Cardiac fibroblast (primary cell): ENCODE measurements around the gene SORBS2.

Experiments
- DNase-seq, 2 donors: peaks; one replicate each; pipeline versions ENCODE4 v3.0.0 to v3.0.0-alpha.2; 2010; ENCODE audit warnings: low read depth in 2 of 2
- H3K4me3 ChIP-seq, 2 donors: replicated peaks in 1 of 2; 1 replicate in 1 of 2; 2 replicates in 1 of 2; pipeline ENCODE4 v1.5.1; 2011; ENCODE audit warnings: low read depth in 2 of 2, low read length in 2 of 2, mild to moderate bottlenecking in 2 of 2, moderate library complexity in 1 of 2
- TF ChIP-seq, protein P1 (sequence below): IDR thresholded peaks from one replicate; pipeline ENCODE4 v1.5.1; 2011; ENCODE audit warnings: low read depth, mild to moderate bottlenecking, low read length, inconsistent platforms

Gene SORBS2

DNA sequence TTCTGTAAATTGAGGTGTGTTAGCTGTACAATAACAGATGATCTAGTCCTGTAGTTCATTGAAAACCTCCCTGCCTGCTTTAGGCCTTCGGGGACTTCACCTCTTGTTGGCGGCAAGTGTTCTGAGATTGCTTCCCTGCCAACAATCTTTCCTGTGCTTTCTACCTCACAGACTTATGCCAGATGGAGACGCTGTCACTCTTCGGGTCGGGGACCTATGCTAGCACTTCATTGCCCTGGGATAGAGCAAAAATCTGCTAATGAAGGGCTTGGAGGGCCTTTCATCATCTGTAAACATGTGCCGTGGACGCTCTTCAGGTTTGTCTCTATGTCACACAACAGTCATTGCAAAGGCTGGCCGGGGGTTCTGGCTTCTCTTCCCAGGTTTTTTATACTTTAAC, 272.0 kb downstream of the SORBS2 start:
- no peak for DNase-seq
- no peak overlapping the region for H3K4me3 ChIP-seq
- TF ChIP-seq, protein P1, sequence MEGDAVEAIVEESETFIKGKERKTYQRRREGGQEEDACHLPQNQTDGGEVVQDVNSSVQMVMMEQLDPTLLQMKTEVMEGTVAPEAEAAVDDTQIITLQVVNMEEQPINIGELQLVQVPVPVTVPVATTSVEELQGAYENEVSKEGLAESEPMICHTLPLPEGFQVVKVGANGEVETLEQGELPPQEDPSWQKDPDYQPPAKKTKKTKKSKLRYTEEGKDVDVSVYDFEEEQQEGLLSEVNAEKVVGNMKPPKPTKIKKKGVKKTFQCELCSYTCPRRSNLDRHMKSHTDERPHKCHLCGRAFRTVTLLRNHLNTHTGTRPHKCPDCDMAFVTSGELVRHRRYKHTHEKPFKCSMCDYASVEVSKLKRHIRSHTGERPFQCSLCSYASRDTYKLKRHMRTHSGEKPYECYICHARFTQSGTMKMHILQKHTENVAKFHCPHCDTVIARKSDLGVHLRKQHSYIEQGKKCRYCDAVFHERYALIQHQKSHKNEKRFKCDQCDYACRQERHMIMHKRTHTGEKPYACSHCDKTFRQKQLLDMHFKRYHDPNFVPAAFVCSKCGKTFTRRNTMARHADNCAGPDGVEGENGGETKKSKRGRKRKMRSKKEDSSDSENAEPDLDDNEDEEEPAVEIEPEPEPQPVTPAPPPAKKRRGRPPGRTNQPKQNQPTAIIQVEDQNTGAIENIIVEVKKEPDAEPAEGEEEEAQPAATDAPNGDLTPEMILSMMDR: no peak

DNA sequence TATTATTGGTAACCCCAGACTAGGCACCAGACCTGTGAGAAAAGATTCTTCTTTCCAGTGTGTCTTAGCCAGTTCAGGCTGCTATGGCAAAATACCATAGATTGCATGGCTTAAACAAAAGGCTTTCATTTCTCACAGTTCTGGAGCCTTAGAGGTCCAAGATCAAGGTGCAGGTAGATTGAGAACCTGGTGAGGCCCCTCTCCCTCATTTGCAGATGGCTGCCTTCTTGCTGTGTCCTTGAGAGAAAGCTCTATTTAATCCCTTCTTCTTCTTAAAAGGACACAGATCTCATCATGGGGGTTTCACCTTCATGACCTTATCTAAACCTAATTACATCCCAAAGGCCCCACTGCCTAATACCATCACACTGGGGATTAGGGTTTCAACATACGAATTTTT, 273.2 kb downstream of the SORBS2 start:
- TF ChIP-seq, protein P1: no peak

DNA sequence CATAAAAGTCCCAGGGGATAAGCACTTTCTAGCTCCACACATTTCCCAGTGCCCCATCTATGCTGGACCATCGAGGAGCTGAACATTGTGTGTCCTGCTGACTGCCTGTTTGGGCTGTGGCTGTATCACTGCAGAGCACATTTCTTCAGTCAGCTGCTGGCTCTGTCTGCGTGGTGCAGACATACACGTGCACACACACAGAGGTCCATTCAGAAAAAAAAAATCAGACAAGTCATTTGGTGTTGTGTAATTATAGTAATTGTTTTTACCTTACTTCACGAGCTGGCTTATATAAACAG, 275.6 kb downstream of the SORBS2 start:
- TF ChIP-seq, protein P1: no peak
- DNase-seq: peak; percentile 63 to 81
- H3K4me3 ChIP-seq: peak overlapping the region in 1 of 2 donors; percentile 8

More for the DNA sequence above, 273.2 kb downstream of the SORBS2 start:
- no peak overlapping the region for H3K4me3 ChIP-seq
- no peak for DNase-seq

DNA sequence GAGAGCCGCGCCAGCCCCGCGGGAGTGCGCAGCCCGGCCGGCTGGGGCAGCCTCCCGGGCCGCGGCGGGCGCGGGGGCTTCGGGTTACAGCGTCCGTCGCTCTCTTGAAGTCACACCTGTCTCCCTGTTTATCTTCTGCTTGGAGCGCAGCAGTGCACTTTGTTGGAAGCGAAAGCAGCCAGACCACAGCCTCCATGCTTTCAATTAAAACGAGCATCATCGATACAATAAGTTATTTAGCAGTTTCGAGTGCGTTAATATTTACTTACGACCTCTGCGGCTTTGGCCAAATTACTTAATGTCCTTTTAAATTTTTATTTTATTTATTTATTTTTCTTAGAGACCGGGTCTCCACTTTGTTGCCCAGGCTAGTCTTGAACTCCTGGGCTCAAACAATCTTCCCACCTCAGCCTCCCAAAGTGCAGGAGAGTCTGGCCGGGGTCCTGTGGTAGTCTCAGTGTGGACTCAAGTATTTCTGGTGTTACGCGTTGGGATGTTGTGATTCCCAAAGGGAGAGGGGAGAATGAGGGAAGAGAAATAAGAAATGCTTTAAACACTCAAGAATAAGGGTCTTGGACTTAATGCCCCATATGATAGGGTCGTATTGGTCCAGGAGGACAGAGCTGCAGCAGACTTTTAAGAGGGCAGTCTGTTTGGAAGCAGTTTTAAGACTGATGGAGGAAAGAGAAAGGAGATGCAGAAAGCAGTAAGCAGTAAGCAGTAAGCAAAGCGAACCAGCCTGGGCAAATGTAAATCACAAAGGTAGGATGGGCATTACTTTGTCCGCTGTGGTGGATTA, 276.2 kb downstream of the SORBS2 start:
- DNase-seq: no peak
- TF ChIP-seq, protein P1: no peak
- H3K4me3 ChIP-seq: peak overlapping the region; percentile 56 to 84
